NT2/D1 (cell line): ENCODE results near the gene PPID.
"Not testable (repeated sequence)": the region's sequence is repeated elsewhere in the genome, so short reads cannot be mapped to it uniquely, and the experiment has no call there.

Experiments used
- DNase-seq: peaks from one replicate; pipeline ENCODE4 v3.0.0-alpha.2; 2011; ENCODE audit warnings: low read depth, low spot score
- H3K27me3 ChIP-seq: 2 replicates; pipeline ENCODE4 v1.6.0; 2011; ENCODE audit warnings: mild to moderate bottlenecking; ENCODE audit not compliant: insufficient read length, insufficient read depth
- H3K36me3 ChIP-seq: 2 replicates; pipeline ENCODE4 v1.6.1; 2011; ENCODE audit warnings: mild to moderate bottlenecking, low read length, mixed read lengths; ENCODE audit not compliant: insufficient read depth, insufficient read length
- H3K4me1 ChIP-seq: 2 replicates; pipeline ENCODE4 v1.5.1; 2011; ENCODE audit not compliant: insufficient read depth, insufficient read length
- H3K4me3 ChIP-seq: 2 replicates; pipeline ENCODE4 v1.5.1; 2011; ENCODE audit warnings: low read depth; ENCODE audit not compliant: insufficient read length
- H3K9ac ChIP-seq: 2 replicates; pipeline ENCODE4 v1.6.0; 2011; ENCODE audit warnings: low read depth; ENCODE audit not compliant: insufficient read length
- H3K9me3 ChIP-seq: 2 replicates; pipeline ENCODE4 v1.5.1; 2011; ENCODE audit warnings: mild to moderate bottlenecking, low read length; ENCODE audit not compliant: insufficient read depth
- SUZ12 ChIP-seq: IDR thresholded peaks from 2 replicates; pipeline ENCODE4 v1.6.1; 2011; ENCODE audit not compliant: insufficient read length, insufficient read depth; ENCODE audit errors: extremely low read depth
- YY1 ChIP-seq: IDR thresholded peaks from 2 replicates; pipeline ENCODE4 v1.6.1; 2011; ENCODE audit not compliant: insufficient read length, insufficient read depth
- ZNF274 ChIP-seq: IDR thresholded peaks from 2 replicates; pipeline ENCODE4 v1.6.1; 2011; ENCODE audit warnings: mild to moderate bottlenecking, low read depth, low read length

Gene PPID

GRCh38 chr4:158766434-158767044, 43.3 kb upstream of the PPID start:
- H3K4me1 ChIP-seq, result no peaks in the 10 kb centered on the region

DNA sequence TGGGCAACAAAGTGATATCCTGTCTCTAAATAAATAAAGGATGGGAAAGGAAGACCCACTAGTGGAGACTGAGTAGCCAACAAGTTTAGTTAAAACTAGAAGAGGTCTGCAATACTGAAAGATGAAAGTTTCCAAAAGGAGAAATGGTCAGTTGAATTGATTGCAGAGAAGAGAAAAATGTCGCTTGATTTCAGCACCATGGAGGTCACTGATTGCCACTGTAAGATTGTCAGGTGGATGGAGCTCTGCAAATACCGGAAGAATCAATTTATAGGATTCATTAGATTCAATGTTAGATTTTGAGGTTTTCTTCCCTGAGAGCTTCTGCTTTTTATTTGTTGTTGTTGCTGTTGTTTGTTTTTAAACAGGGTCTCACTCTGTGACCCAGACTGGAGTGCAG, 40.3 kb upstream of the PPID start:
- no peaks in the 10 kb centered on the region for H3K36me3 ChIP-seq
- no peaks in the 10 kb centered on the region for H3K27me3 ChIP-seq
- no peak for DNase-seq
- no peak overlapping the region for H3K9ac ChIP-seq
- H3K9me3 ChIP-seq, result 0 out of 2 replicates have a peak, but pooled peaks cover 4% of the 10 kb centered on the region
- no peak overlapping the region for H3K4me3 ChIP-seq
- H3K4me1 ChIP-seq, result no peaks in the 10 kb centered on the region
- no peak for TF ChIP-seq SUZ12
- no peak for TF ChIP-seq ZNF274
- TF ChIP-seq YY1, result no peak

More at GRCh38 chr4:158766434-158767044, 43.3 kb upstream of the PPID start:
- TF ChIP-seq SUZ12, result no peak
- no peak for TF ChIP-seq YY1
- no peak for TF ChIP-seq ZNF274
- Histone ChIP-seq H3K4me3 (no peak overlapping the region), H3K36me3 (no peaks in the 10 kb centered on the region), H3K9me3 (no peaks in the 10 kb centered on the region), H3K9ac (no peak overlapping the region), H3K27me3 (peaks cover 19% of the 10 kb centered on the region)
- DNase-seq, result no peak

DNA sequence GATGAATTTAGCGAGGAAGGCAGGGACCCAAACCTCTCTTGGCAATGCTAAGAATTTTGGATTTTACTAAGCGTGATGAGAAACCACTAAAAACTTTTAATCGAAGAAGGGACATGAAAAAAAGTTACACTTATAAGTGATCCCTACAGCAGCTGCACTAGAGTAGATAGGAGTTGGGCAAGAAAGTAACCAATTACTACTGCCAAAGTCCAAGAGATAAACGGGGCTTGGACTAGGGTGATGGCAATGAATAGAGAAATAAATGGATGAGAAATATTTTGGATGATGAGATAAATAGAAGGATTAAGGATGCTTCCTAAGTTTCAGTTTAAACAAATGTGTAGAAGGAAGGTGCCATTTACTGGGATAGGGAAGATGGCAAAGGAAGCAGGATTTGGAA, 39.4 kb upstream of the PPID start:
- no peaks in the 10 kb centered on the region for H3K36me3 ChIP-seq
- H3K4me3 ChIP-seq, result no peak overlapping the region
- H3K4me1 ChIP-seq, result no peaks in the 10 kb centered on the region
- H3K9me3 ChIP-seq, result 0 out of 2 replicates have a peak, but pooled peaks cover 4% of the 10 kb centered on the region
- no peak for DNase-seq
- H3K9ac ChIP-seq, result no peak overlapping the region
- TF ChIP-seq SUZ12 (no peak), ZNF274 (no peak), YY1 (no peak)
- H3K27me3 ChIP-seq, result no peaks in the 10 kb centered on the region

DNA sequence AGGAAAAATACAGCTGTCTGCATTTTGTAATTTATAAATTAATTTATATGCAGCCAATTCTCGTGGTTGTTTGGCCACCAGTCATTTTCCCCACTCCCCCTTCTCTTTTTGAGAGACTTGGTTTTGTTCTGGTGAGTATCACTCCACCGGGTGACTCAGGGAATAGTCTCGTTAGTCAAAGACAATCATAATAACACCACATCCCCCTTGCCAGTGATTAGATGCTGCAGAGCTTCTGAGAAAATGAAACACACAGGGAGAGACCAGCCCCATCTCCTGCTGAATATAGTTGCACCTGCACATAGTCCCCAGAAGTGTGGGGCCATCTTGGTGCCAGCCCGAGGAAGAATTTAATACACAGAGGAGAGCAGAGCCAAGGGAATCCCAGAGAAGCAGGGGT, 37.7 kb upstream of the PPID start:
- Histone ChIP-seq H3K4me1 (no peaks in the 10 kb centered on the region), H3K9ac (no peak overlapping the region), H3K9me3 (0 out of 2 replicates have a peak, but pooled peaks cover 4% of the 10 kb centered on the region), H3K27me3 (no peaks in the 10 kb centered on the region), H3K4me3 (no peak overlapping the region), H3K36me3 (no peaks in the 10 kb centered on the region)
- no peak for TF ChIP-seq ZNF274
- TF ChIP-seq SUZ12, result no peak
- no peak for TF ChIP-seq YY1
- DNase-seq, result no peak

DNA sequence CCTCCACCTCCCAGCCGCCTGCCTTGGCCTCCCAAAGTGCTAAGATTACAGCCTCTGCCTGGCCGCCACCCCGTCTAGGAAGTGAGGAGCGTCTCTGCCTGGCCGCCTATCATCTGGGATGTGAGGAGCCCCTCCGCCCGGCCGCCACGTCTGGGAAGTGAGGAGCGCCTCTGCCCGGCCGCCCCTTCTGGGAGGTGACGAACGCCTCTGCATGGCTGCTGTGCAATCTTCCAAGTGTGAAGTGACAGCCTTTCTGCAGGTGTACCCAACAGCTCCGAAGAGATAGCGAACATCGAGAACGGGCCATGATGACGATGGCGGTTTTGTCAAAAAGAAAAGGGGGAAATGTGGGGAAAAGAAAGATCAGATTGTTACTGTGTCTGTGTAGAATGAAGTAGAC, 36.3 kb upstream of the PPID start:
- not testable (repeated sequence) for H3K4me3 ChIP-seq, H3K36me3 ChIP-seq, H3K4me1 ChIP-seq, DNase-seq, H3K27me3 ChIP-seq, H3K9me3 ChIP-seq, H3K9ac ChIP-seq

GRCh38 chr4:158758703-158759102, 35.5 kb upstream of the PPID start:
- Histone ChIP-seq H3K9ac (no peak overlapping the region), H3K36me3 (no peaks in the 10 kb centered on the region), H3K27me3 (no peaks in the 10 kb centered on the region), H3K4me1 (no peaks in the 10 kb centered on the region), H3K4me3 (no peak overlapping the region), H3K9me3 (0 out of 2 replicates have a peak, but pooled peaks cover 4% of the 10 kb centered on the region)
- no peak for DNase-seq
- TF ChIP-seq ZNF274 (no peak), YY1 (no peak), SUZ12 (no peak)

DNA sequence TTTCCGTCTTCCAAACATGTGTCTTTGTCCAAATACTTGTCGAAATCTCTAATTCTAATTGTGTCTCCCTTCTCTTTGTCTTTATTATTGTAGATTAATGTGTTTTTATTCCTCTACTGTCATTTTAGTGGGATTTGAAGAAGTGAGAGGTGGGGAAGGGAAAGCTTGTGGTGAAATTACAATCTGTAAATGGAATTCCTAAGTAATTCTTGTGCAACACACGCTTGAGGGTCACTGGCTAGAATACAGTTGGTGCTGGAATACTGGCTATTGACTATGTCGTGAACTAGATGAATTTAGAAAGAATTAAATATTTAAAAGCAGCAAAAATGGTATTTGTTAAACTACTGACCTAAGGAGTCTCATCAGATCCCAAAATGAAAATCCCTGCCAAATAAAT, 34.9 kb upstream of the PPID start:
- 0 out of 2 replicates have a peak, but pooled peaks cover 4% of the 10 kb centered on the region for H3K9me3 ChIP-seq
- no peaks in the 10 kb centered on the region for H3K36me3 ChIP-seq
- no peak overlapping the region for H3K4me3 ChIP-seq
- H3K4me1 ChIP-seq, result no peaks in the 10 kb centered on the region
- no peaks in the 10 kb centered on the region for H3K27me3 ChIP-seq
- no peak for DNase-seq
- H3K9ac ChIP-seq, result no peak overlapping the region
- TF ChIP-seq YY1, result no peak
- no peak for TF ChIP-seq SUZ12
